HCEC 1CT (cell line): ENCODE measurements around the gene ACAA2.
A peak's percentile ranks its signal among the peaks of the same experiment; 100 is the strongest.
"Not testable (repeated sequence)": the region's sequence is repeated elsewhere in the genome, so short reads cannot be mapped to it uniquely, and the experiment has no call there.

Source experiments
- DNase-seq: peaks from one replicate; pipeline ENCODE4 v3.0.0-alpha.2; 2017

The ACAA2 gene

DNA sequence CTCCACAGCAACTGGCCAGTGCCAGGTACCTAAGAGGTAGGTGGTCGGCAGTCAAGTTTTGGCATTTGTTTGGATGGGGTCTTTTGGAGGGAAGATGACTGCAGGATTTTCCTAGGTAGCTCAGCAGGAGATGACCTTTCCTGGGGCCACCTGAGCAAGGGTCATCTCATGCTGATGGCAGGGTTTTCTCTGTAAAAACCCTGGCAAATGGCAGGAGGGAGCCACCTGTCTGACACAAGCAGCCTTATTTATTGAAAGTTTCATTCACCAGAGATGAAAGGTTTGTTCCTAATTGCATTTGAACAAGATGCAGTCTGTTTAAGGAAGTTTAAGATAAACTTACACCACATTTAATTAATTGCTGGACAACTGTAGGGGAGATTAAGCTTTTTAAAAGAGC, 31.6 kb upstream of the ACAA2 start:
- no peak for DNase-seq

GRCh38 chr18:49843778-49844625, 30.7 kb upstream of the ACAA2 start:
- DNase-seq, result no peak

- no peak for DNase-seq
Measured at GRCh38 chr18:49843131-49843530, 29.8 kb upstream of the ACAA2 start.

GRCh38 chr18:49842656-49843055, 29.3 kb upstream of the ACAA2 start:
- DNase-seq, result no peak

GRCh38 chr18:49841236-49842217, 28.2 kb upstream of the ACAA2 start:
- no peak for DNase-seq

GRCh38 chr18:49839012-49839411, 25.7 kb upstream of the ACAA2 start:
- peak; percentile 58 for DNase-seq

DNA sequence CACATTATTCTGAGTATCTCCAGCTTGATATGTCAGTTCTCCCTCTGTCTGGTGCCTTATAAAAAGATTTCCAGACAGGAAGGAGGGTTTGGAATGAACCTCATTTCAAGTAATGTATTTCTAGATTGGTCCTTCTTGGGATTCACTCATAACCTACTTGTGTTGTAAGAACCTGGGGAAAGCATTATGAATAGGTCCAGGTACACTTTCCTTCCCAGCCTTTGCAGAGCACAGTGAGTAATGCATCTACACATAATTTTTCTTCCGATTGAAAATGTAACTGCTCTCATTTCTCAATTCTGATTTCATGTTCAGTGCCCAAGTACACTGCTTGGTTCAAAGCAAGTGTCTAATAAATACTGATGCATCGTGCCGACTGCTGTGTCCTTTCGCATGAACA, 25.0 kb upstream of the ACAA2 start:
- DNase-seq, result no peak

DNA sequence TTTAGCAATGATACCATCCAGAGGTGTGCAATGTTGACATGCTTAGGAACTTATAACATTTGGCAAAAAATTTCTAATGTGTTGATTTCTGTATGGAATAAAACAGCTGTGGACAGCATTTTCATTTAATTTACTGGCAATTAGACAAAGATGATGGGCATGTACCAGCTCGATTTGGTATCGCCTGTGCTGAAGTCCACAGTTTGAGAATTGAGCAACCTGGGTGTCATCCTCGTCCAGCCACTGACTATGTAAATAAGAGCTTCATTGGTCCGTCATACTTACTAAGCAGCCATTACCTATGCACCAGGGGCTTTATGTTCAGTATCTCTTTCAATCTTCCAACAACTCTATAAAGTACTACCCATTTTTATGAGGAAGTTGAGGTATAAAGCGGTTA, 24.6 kb upstream of the ACAA2 start:
- no peak for DNase-seq

DNA sequence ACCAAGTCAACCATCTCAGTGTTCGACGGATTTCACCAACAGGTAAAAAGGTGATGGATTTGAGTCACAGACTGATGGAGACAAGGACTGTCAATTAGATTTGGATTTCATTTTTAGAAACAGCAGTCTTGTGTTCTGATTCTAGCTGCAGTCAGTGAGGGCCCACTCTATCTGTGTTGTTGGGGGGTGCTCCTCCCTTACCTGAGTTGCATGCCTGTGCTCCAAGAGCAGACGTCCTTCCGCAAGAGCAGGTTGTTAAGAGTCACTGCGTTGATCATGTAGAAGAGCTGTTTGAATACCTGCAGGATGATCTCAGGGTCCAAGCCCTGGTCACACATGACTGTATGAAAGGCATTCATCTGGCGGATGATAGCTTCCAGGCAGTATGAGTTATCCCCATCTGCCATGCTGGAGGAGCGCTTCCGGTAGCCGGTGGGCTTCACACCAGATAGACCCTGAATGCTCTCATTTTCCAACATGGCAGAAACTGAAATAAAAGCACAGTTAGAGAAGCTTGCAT, 24.0 kb upstream of the ACAA2 start:
- not testable (repeated sequence) for DNase-seq

- DNase-seq, result no peak
Measured at GRCh38 chr18:49835405-49835804, 22.1 kb upstream of the ACAA2 start.

GRCh38 chr18:49834258-49834657, 20.9 kb upstream of the ACAA2 start:
- no peak for DNase-seq

DNA sequence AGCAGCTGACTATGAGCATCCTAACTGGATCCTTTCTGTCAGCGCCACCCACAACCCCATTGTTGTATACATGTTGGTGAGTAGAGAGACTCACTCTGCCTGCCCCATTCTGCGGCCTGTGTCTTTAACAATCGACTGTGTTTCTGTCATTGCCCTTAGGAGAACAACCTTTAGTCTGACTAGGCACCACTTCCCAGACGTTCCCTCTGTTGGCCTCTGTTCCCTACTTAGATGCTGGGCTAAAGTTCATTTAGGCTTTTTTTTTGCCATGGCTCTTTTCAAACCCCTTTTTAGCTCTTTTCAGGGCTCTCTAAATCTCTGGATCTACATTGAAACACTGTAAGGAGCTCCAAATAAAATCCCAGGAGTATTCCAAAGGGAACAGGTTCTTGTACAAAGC, 20.5 kb upstream of the ACAA2 start:
- DNase-seq, result no peak

DNA sequence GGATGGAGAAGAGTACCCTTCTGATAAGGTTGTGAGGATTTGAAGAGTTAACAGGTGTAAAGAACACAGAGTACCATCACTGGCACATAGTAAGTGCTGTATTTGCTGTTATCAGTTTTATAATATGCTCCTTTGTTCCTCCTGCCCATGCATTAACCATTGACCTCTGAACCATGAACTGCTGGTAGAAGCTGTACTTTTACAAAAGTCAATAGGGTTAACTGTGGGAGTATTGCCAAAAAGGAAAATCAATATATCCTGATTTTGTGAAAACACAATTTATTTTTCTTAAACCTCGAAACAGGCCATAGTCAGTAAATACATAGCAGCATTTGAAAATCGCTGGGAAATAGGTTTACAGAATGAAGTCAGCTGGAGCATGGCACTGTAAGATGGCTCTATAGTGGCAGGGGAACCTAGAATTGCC, 18.9 kb upstream of the ACAA2 start:
- no peak for DNase-seq

DNA sequence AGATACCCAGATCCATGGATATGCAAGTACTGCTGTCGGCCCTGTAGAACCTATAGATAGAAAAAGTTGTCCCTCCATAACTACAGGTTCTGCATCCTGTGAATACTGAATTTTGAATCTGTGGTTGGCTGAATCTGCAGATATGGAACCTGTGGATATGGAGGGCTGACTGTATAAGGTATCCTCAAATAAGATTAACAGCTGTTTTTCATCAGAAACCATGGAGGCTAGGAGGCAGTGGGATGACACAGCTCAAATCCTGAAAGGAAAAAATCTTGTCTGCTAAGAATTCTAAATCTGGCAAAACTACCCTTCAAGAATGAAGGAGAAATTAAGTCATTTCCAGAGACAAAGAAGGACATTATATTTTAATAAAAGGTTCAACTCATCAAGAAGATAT, 14.7 kb upstream of the ACAA2 start:
- DNase-seq, result no peak

GRCh38 chr18:49819823-49820671, 6.7 kb upstream of the ACAA2 start:
- peak; percentile 9 for DNase-seq

DNA sequence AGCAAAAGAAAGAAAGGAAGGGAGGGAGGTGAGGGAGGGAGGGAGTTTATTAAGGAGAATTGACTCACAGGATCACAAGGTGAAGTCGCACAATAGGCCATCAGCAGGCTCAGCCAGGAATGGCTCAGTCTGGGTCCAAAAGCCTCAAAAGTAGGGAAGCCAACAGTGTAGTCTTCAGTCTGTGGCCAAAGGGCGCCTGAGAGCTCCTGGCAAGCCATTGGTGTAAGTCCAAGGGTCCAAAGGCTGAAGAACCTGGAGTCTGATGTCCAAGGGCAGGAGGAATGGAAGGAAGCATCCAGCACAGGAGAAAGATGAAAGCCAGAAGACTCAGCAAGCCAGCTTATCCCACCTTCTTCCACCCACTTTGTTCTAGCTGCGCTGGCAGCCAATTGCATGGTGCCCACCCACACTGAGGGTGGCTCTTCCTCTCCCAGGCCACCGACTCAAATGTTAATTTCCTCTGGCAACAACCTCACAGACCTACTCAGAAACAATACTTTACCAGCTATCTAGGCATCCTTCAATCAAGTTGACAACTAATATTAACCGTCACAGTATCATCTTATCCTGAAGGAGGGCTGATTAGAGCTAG, 5.8 kb upstream of the ACAA2 start:
- no peak for DNase-seq

- no peak for DNase-seq
Measured at GRCh38 chr18:49817947-49818346, 4.6 kb upstream of the ACAA2 start.

DNA sequence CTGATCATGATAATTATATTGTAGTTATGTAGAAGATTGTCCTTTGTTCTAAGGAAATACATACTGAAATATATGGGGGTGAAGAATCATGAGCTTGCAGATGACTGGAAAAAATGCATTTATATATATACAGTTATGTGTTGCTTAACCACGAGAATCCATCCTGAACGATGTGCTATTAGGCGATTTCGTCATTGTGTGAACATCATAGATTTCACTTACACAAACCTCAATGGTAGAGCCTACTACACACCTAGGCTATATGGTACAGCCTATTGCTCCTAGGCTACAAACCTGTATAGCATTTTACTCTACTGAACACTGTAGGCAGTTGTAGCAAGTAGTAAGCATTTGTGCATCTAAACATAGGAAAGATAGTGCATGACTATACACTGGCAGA, 2.6 kb upstream of the ACAA2 start:
- no peak for DNase-seq

GRCh38 chr18:49814147-49814499, 790 bp upstream of the ACAA2 start:
- DNase-seq, result peak; percentile 39

- DNase-seq, result peak; percentile 26
Measured at GRCh38 chr18:49813069-49813318, 339 bp downstream of the ACAA2 start.

DNA sequence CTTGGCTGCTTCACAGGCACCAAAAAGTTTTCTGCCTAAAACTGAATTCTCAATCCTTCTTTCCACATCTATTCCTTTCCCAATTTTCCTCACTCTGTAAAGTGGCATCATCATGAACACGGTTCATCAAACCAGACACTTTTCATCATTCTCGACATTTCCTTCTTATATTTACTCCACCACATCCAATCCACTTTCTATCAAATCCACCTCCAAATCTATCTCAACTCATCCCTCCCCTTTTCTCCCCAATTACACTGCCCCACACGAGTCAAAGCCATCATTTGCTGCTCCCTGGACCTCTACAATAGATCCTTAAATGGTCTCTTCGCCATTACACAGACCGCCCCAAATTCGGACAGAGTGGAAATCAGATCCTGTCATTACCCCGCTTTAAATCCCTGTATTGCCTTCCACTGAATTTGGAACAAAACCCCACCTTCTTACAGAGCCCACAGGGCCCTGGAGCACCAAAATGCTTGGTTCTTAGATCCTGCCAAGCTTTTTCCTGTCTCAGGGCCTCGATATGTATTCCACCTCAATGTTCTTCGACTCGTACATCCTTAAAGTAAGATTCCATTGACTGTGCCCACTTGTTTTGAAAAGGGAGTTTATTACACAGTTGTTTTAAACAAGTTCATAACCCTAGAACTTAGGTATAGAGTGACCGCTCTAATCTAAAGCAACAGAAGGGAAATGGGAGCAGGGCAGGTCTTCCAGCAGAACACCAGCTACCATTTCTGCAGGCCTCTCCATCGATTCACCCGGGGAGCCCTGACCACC, 856 bp downstream of the ACAA2 start:
- DNase-seq, result no peak
